Large intestine (tissue), 3 donors: ENCODE results near the gene PPIL6. TPM values are rescaled to one million over a fixed set of nuclear protein-coding genes. Genes with fewer than 3 reads are reported as not detected.

Source experiments
- DNase-seq, 2 donors: peaks; one replicate each; pipeline versions ENCODE4 v3.0.0 to v3.0.0-alpha.2; 2013
- H3K27ac ChIP-seq: one replicate; pipeline ENCODE4 v1.5.1; 2013; ENCODE audit warnings: low read length
- H3K27me3 ChIP-seq: 2 replicates; pipeline ENCODE4 v1.6.1; 2013; ENCODE audit warnings: low read length; ENCODE audit not compliant: control insufficient read depth, insufficient read depth
- H3K36me3 ChIP-seq: 2 replicates; pipeline ENCODE4 v1.6.1; 2013; ENCODE audit warnings: low read length; ENCODE audit not compliant: control insufficient read depth, insufficient read depth
- H3K4me1 ChIP-seq: one replicate; pipeline ENCODE4 v1.6.1; 2013; ENCODE audit warnings: low read length; ENCODE audit not compliant: control insufficient read depth, insufficient read depth
- H3K4me3 ChIP-seq: one replicate; pipeline ENCODE4 v1.5.1; 2013; ENCODE audit warnings: low read length
- H3K9me3 ChIP-seq: one replicate; pipeline ENCODE4 v1.6.1; 2013; ENCODE audit warnings: mild to moderate bottlenecking, low read depth, low read length, moderate library complexity; ENCODE audit not compliant: control insufficient read depth
- WGBS: methylation state at CpG from one replicate; pipeline ENCODE4 v1.1.5; 2013; ENCODE audit warnings: low lambda C conversion rate; ENCODE audit not compliant: insufficient coverage; 5-methylcytosine and 5-hydroxymethylcytosine counted together
- polyA plus RNA-seq: library from polyadenylated mRNA; unstranded; fragments of 120-200 nt; gene quantifications from one replicate; pipeline ENCODE4 v1.2.1, GENCODE V29; 2013

PPIL6 gene
- polyA plus RNA-seq, 1 donor = 3.8 TPM

DNA sequence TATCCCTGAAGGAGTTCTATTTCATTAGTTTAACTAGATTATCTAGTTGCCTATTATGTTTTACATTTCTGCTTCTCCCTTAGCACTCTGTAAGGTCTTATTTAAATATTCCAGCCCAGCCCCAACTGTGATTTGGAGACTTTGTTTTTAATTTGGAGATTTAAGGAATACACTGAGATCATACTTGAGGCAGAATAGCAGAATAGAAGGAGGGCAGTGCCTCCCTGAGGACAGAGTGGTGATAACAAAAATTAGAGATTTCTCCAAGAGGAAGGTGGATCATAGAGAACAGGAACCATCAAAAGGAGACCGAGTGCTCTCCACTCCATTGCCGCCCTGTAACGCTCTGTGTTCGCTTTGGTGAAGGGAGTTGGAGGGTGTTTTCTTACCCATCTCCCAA lies 43.4 kb downstream of the PPIL6 start:
- H3K4me1 ChIP-seq = no peaks in the 10 kb centered on the region
- no CpG with 5 or more reads among the region's 4 CpGs for WGBS
- DNase-seq = no peak
- no peaks in the 10 kb centered on the region for H3K27me3 ChIP-seq
- H3K4me3 ChIP-seq = no peak overlapping the region
- no peak overlapping the region for H3K27ac ChIP-seq
- H3K9me3 ChIP-seq = no peaks in the 10 kb centered on the region
- no peaks in the 10 kb centered on the region for H3K36me3 ChIP-seq

DNA sequence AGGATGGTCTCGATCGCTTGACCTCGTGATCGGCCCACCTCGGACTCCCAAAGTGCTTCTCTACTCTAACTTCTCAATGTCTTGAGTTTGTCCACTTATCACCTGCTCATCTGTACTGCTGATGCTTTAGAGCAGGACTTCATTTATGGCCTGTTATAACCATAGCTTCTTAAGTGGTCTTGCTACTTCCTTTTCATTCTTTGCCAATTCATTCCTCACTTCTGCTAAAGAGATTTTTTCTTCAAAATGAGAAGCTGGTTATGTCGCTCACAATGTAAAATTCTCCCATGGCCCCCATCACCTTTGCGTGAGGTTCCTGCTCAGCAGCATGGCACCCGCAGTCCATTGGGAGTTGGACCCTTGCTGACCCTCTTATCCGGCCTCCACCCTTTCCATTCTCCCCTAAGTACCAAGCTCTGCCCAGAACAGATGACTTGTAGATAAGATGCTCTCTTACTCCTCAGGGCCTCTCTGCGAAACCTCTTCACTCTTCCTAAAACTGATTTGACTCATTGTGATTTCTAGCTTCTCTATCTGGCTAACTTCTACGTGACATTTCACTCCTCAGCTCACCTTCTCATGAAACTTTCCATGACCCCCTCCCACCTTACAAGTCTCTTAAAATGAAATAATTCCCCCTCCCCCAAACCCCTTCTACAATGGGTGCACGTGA lies 44.2 kb downstream of the PPIL6 start:
- H3K9me3 ChIP-seq = no peaks in the 10 kb centered on the region
- no peak overlapping the region for H3K4me3 ChIP-seq
- DNase-seq = no peak
- H3K36me3 ChIP-seq = no peaks in the 10 kb centered on the region
- H3K27ac ChIP-seq = no peak overlapping the region
- 94% methylated on average over 4 of the region's 12 CpGs for WGBS
- H3K27me3 ChIP-seq = no peaks in the 10 kb centered on the region
- no peaks in the 10 kb centered on the region for H3K4me1 ChIP-seq

GRCh38 chr6:109393886-109394281 lies 46.5 kb downstream of the PPIL6 start:
- H3K27ac ChIP-seq = no peak overlapping the region
- no peaks in the 10 kb centered on the region for H3K9me3 ChIP-seq
- no peak overlapping the region for H3K4me3 ChIP-seq
- WGBS = no CpG with 5 or more reads among the region's 2 CpGs
- H3K4me1 ChIP-seq = peaks cover 9% of the 10 kb centered on the region
- H3K27me3 ChIP-seq = no peaks in the 10 kb centered on the region
- DNase-seq = no peak
- H3K36me3 ChIP-seq = no peaks in the 10 kb centered on the region

- Histone ChIP-seq H3K27ac (no peak overlapping the region), H3K9me3 (no peaks in the 10 kb centered on the region), H3K27me3 (no peaks in the 10 kb centered on the region), H3K4me1 (peaks cover 9% of the 10 kb centered on the region), H3K4me3 (no peak overlapping the region), H3K36me3 (no peaks in the 10 kb centered on the region)
- no CpG with 5 or more reads among the region's 5 CpGs for WGBS
- no peak for DNase-seq
Observed at GRCh38 chr6:109393157-109393885, 47.1 kb downstream of the PPIL6 start.

DNA sequence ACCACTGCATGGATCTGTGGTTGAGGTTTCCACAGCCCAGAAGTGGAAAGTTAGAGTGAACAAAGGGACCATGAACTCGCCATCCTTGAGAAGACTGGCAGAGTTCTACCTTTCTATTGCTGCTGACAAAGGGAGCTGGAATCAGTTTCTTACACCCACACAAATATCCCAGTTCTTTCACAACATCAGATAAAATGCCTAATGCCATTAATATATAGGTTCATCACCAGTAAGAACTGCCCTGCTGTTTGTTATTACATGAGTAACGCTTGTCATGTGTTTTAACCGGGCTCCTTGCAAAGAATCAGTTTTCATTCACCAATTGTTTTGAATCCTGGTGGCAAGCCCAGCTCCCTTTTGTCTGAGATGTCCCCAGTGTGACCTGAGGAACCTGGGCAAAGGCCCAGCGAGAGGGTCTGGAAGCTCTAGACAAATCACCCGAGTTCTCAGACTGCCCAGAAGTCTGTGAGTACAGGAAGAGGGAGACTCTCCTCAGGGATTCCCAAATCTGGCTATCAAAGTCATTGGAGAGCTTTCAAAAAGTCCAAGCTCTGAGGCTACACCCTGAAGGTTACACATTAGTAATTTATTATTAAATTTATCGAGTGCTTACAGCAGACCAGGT lies 50.7 kb downstream of the PPIL6 start:
- no peak overlapping the region for H3K4me3 ChIP-seq
- no peaks in the 10 kb centered on the region for H3K27me3 ChIP-seq
- peaks cover 19% of the 10 kb centered on the region for H3K4me1 ChIP-seq
- 80% methylated on average over 2 of the region's 6 CpGs for WGBS
- DNase-seq = no peak
- no peaks in the 10 kb centered on the region for H3K9me3 ChIP-seq
- H3K27ac ChIP-seq = peak overlapping the region; percentile 1
- no peaks in the 10 kb centered on the region for H3K36me3 ChIP-seq

DNA sequence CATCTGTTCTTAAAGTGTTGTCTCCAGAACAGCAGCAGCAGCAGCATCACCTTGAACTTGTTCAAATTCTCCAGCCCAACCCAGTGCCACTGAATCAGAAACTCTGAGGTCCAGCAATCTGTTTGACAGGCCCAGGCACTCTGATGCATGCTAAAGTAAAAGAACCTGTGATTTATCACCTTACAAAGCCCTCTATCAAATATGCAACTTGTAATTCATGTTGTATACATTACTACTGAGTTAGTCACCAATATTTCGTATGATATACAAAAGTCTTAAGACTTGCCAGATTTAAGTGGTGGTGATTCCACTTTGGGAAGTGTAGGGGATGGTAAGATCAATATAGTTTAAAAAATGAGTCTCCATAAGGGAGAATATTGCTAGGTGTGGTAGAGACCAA lies 52.2 kb downstream of the PPIL6 start:
- H3K4me1 ChIP-seq = peaks cover 23% of the 10 kb centered on the region
- no peaks in the 10 kb centered on the region for H3K9me3 ChIP-seq
- H3K4me3 ChIP-seq = no peak overlapping the region
- WGBS = 80% methylated on average over 1 of the region's 1 CpG
- H3K27me3 ChIP-seq = no peaks in the 10 kb centered on the region
- H3K27ac ChIP-seq = no peak overlapping the region
- DNase-seq = no peak
- no peaks in the 10 kb centered on the region for H3K36me3 ChIP-seq

GRCh38 chr6:109383438-109383940 lies 56.9 kb downstream of the PPIL6 start:
- Histone ChIP-seq H3K27me3 (no peaks in the 10 kb centered on the region), H3K27ac (peak overlapping the region; percentile 99), H3K4me1 (peaks cover 17% of the 10 kb centered on the region), H3K36me3 (peaks cover 6% of the 10 kb centered on the region), H3K4me3 (peak overlapping the region; percentile 92), H3K9me3 (no peaks in the 10 kb centered on the region)
- 0% methylated on average over 2 of the region's 5 CpGs for WGBS
- DNase-seq = no peak

DNA sequence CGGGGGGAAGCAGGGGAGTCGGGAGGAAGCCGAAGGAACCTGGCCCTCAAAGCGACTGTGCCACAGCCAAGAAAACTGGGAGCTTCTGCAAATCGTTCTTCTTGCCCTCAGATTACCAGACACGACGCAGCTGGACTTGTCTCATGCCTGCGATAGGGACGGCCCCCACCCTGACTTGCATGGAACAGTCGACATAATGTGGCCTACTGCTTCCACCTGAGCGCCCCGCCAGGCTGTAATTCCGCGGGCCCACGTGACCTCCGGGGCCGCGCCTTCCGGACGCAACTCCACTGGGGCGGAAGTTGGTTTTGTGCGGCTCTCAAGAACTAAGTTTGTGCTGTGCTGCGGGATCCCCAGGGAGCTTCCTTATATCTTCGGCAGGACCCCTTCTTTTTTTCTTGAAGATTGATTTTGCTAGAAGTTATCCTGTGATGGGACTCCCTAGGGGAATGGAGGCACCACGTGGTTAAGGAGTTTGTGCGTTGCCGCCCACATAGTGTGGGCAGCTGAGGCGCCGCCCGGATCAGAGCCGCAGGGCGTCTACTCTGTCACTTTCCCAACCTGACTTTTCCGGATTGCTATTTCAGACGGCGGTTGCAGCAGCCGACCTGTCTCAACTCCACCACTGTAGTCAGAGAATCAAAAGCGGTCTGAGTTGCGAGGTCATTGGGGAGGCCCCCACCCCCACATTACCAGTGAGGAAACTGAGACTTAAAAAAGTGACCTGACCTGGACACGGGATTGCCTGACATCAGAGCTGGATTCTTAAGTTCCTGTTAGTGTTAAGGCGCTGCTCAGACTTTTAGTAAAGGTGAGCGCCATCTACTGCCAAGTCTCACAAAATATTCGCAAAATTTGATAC lies 57.6 kb downstream of the PPIL6 start:
- peaks cover 11% of the 10 kb centered on the region for H3K36me3 ChIP-seq
- peak; percentile 95 to 98 for DNase-seq
- peak overlapping the region; percentile 99 for H3K27ac ChIP-seq
- peak overlapping the region; percentile 92 for H3K4me3 ChIP-seq
- 0% methylated on average over 2 of the region's 42 CpGs for WGBS
- H3K27me3 ChIP-seq = no peaks in the 10 kb centered on the region
- H3K4me1 ChIP-seq = peaks cover 17% of the 10 kb centered on the region
- no peaks in the 10 kb centered on the region for H3K9me3 ChIP-seq

- Histone ChIP-seq H3K36me3 (peaks cover 18% of the 10 kb centered on the region), H3K4me1 (peaks cover 17% of the 10 kb centered on the region), H3K27ac (peak within 1 kb of the TSS; percentile 99), H3K27me3 (no peaks in the 10 kb centered on the region), H3K9me3 (no peaks in the 10 kb centered on the region), H3K4me3 (peak within 1 kb of the TSS; percentile 92)
- WGBS = no CpG with 5 or more reads among the region's 93 CpGs
- DNase-seq = peak; percentile 94 to 97
Observed at GRCh38 chr6:109381747-109382575, 58.5 kb downstream of the PPIL6 start, which contains the start of gene CD164. CD164 (minus strand) TSS chr6:109382467; CDS start chr6:109382378, 89 bp downstream.
